A549 (cell line): ENCODE data around the gene NDUFA11. TPM values are rescaled to one million over a fixed set of nuclear protein-coding genes. Genes with fewer than 3 reads are reported as not detected.

ENCODE experiments used
- ATAC-seq, 2 experiments: fragments of 200-7000 bp in 1 of 2; fragments of >200 bp in 1 of 2; cut with Nextera tagmentation in 1 of 2; cut with Tn5 transposase in 1 of 2; 3 replicates each; pipeline versions ENCODE4 v1.8.0 to v1.9.1; 2018 to 2020; ENCODE audit warnings: mild to moderate bottlenecking in 1 of 2, moderate library complexity in 1 of 2
- CTCF ChIA-PET: fragments of 300-600 bp; sonication (Branson Sonifier 250); formaldehyde crosslinking; extraction: SDS; loops from one replicate; lab custom pipeline; 2021; ENCODE audit warnings: antibody characterized with exemption, inconsistent platforms; lab: Yijun Ruan, JAX
- POLR2A ChIA-PET: fragments of 350-600 bp; formaldehyde crosslinking; extraction: SDS; loops from one replicate; lab custom pipeline; 2021; ENCODE audit warnings: antibody characterized with exemption, inconsistent platforms; lab: Yijun Ruan, JAX
- DNase-seq, 2 experiments: peaks; one replicate each; pipeline versions ENCODE4 v3.0.0 to v3.0.0-alpha.2; 2011 to 2016; ENCODE audit warnings: low read depth in 1 of 2, low spot score in 1 of 2
- FAIRE-seq: peaks from 2 replicates; lab custom pipeline; 2011; peaks lifted over from hg19 to GRCh38; lab: Jason Lieb, UNC
- H3K27ac ChIP-seq, 2 experiments: fragments of >200 bp; sonication (Bioruptor Twin); formaldehyde crosslinking; 3 replicates each; pipeline ENCODE4 v1.5.1; 2016 to 2017
- H3K4me1 ChIP-seq: fragments of >200 bp; sonication (Bioruptor Twin); formaldehyde crosslinking; 3 replicates; pipeline ENCODE4 v1.6.1; 2016
- H3K4me2 ChIP-seq: fragments of >200 bp; sonication (Bioruptor Twin); formaldehyde crosslinking; 3 replicates; pipeline ENCODE4 v1.6.1; 2016
- H3K4me3 ChIP-seq: fragments of >200 bp; sonication (Bioruptor Twin); formaldehyde crosslinking; 3 replicates; pipeline ENCODE4 v1.5.1; 2016
- H3K9me3 ChIP-seq: fragments of >200 bp; sonication (Bioruptor Twin); formaldehyde crosslinking; 3 replicates; pipeline ENCODE4 v1.6.1; 2016
- ATOH8 ChIP-seq: fragments of 250-450 bp; sonication (Bioruptor Pico); IDR thresholded peaks from 2 replicates; pipeline ENCODE4 v1.5.0; 2020; ENCODE audit warnings: low read depth, mild to moderate bottlenecking, moderate library complexity
- CBX2 ChIP-seq: fragments of 200-600 bp; sonication (generic); IDR thresholded peaks from 2 replicates; pipeline ENCODE4 v1.6.1; 2016; ENCODE audit warnings: low read depth, mild to moderate bottlenecking, borderline replicate concordance
- CBX8 ChIP-seq: fragments of 200-600 bp; sonication (generic); IDR thresholded peaks from 2 replicates; pipeline ENCODE4 v1.6.1; 2016
- CTCF ChIP-seq: fragments of >200 bp; sonication (Bioruptor Twin); formaldehyde crosslinking; IDR thresholded peaks from 3 replicates; pipeline ENCODE4 v1.5.1; 2016
- E2F6 ChIP-seq: IDR thresholded peaks from 2 replicates; pipeline ENCODE4 v1.6.1; 2012; ENCODE audit warnings: low read depth, borderline replicate concordance
- EHMT2 ChIP-seq: fragments of 200-600 bp; sonication (generic); IDR thresholded peaks from 2 replicates; pipeline ENCODE4 v1.6.1; 2016; ENCODE audit warnings: antibody characterized with exemption, low read depth, mild to moderate bottlenecking, moderate library complexity
- FOSL2 ChIP-seq, 2 experiments: fragments of 450-650 bp in 1 of 2; fragments of >200 bp in 1 of 2; sonication (Bioruptor Twin) in 1 of 2; formaldehyde crosslinking; IDR thresholded peaks; 2 replicates each; pipeline versions ENCODE4 v1.5.0 to v1.6.1; 2016 to 2020; ENCODE audit warnings: mild to moderate bottlenecking in 1 of 2, moderate library complexity in 1 of 2
- FOXS1 ChIP-seq: fragments of 250-450 bp; sonication (Bioruptor Pico); IDR thresholded peaks from 2 replicates; pipeline ENCODE4 v1.5.0; 2020; ENCODE audit warnings: mild to moderate bottlenecking, moderate library complexity
- HDAC2 ChIP-seq: fragments of 200-600 bp; sonication (generic); IDR thresholded peaks from 2 replicates; pipeline ENCODE4 v1.6.1; 2016
- HEYL ChIP-seq: fragments of 250-450 bp; sonication (Bioruptor Pico); IDR thresholded peaks from 2 replicates; pipeline ENCODE4 v1.8.0; 2021; ENCODE audit warnings: mild to moderate bottlenecking, moderate library complexity
- HOXB13 ChIP-seq: fragments of 250-450 bp; sonication (Bioruptor Pico); IDR thresholded peaks from 2 replicates; pipeline ENCODE4 v1.5.0; 2020; ENCODE audit warnings: low read depth, mild to moderate bottlenecking, moderate library complexity
- JUNB ChIP-seq: fragments of >200 bp; sonication (Bioruptor Twin); formaldehyde crosslinking; IDR thresholded peaks from 2 replicates; pipeline ENCODE4 v1.6.1; 2016
- KDM1A ChIP-seq: fragments of 200-600 bp; sonication (generic); IDR thresholded peaks from 2 replicates; pipeline ENCODE4 v1.6.1; 2016; ENCODE audit warnings: low read depth, mild to moderate bottlenecking
- MAX ChIP-seq: IDR thresholded peaks from 2 replicates; pipeline ENCODE4 v1.6.1; 2012
- PBX3 ChIP-seq: IDR thresholded peaks from 2 replicates; pipeline ENCODE4 v1.6.1; 2012
- RAD21 ChIP-seq, 2 experiments: fragments of >200 bp in 1 of 2; sonication (Bioruptor Twin) in 1 of 2; formaldehyde crosslinking in 1 of 2; IDR thresholded peaks in 1 of 2; conservative IDR thresholded peaks in 1 of 2; 2 replicates in 1 of 2; 3 replicates in 1 of 2; pipeline ENCODE4 v1.6.1; 2012 to 2018; ENCODE audit warnings: inconsistent platforms in 1 of 2
- RARB ChIP-seq: fragments of 250-450 bp; sonication (Bioruptor Pico); IDR thresholded peaks from 2 replicates; pipeline ENCODE4 v1.8.0; 2021; ENCODE audit warnings: mild to moderate bottlenecking, moderate library complexity
- RCOR1 ChIP-seq: fragments of 150-350 bp; IDR thresholded peaks from 2 replicates; pipeline ENCODE4 v1.6.1; 2014; ENCODE audit warnings: antibody characterized with exemption, low read length, low read depth
- SMC3 ChIP-seq: fragments of >200 bp; sonication (Bioruptor Twin); formaldehyde crosslinking; IDR thresholded peaks from 3 replicates; pipeline ENCODE4 v1.6.1; 2018; ENCODE audit warnings: inconsistent platforms
- USF2 ChIP-seq: fragments of 450-650 bp; IDR thresholded peaks from 2 replicates; pipeline ENCODE4 v1.6.1; 2014; ENCODE audit warnings: antibody characterized with exemption
- ZFP36 ChIP-seq: fragments of 450-650 bp; IDR thresholded peaks from 2 replicates; pipeline ENCODE4 v1.6.1; 2014; ENCODE audit warnings: borderline replicate concordance; ENCODE audit not compliant: partially characterized antibody
- ZNF302 ChIP-seq: fragments of 250-450 bp; sonication (Bioruptor Pico); IDR thresholded peaks from 2 replicates; pipeline ENCODE4 v1.9.0; 2021; ENCODE audit warnings: inconsistent platforms, mild to moderate bottlenecking, moderate library complexity
- WGBS: methylation state at CpG from one replicate; pipeline ENCODE4 v1.1.6; 2017; ENCODE audit errors: missing lambda C conversion rate; 5-methylcytosine and 5-hydroxymethylcytosine counted together
- polyA plus RNA-seq, 4 experiments: library from polyadenylated mRNA; depleted of rRNA in 3 of 4; stranded (reverse); fragments of >200 nt; fragmentation: RNase III in 1 of 4; extraction: RNeasy Plus Mini Kit Qiagen cat#74134 plus additional on column Dnase treatment in 1 of 4; gene quantifications; 2 replicates in 3 of 4; 3 replicates in 1 of 4; pipeline ENCODE4 v1.2.3, GENCODE V29; 2011 to 2017

Gene NDUFA11
- polyA plus RNA-seq, 2 of the 4 experiments (the other 2 are of a cell fraction), result 75.0 to 173 TPM

- Histone ChIP-seq H3K4me3 (no peak overlapping the region), H3K9me3 (no peaks in the 10 kb centered on the region), H3K4me2 (no peak overlapping the region), H3K27ac (no peak overlapping the region), H3K4me1 (no peaks in the 10 kb centered on the region)
- FAIRE-seq (no peak), DNase-seq (no peak), ATAC-seq (no peak)
- TF ChIP-seq RCOR1 (no peak), HOXB13 (CRISPR knock-in tag) (no peak), FOSL2 (IDR thresholded peaks at IDR 0.05) (no peak), FOSL2 (CRISPR knock-in tag; IDR thresholded peaks at IDR 0.05) (no peak), ZNF302 (no peak), FOXS1 (CRISPR knock-in tag) (no peak), HEYL (no peak)
- ChIA-PET CTCF (no interaction called here), POLR2A (no interaction called here)
- WGBS, result 98% methylated on average over 18 of the region's 21 CpGs
These were observed 29.1 kb upstream of the NDUFA11 start for GRCh38 chr19:5932609-5933262.

GRCh38 chr19:5932146-5932545 is 28.6 kb upstream of the NDUFA11 start:
- H3K4me3 ChIP-seq, result no peak overlapping the region
- no peak overlapping the region for H3K27ac ChIP-seq
- DNase-seq, result no peak
- ChIA-PET POLR2A (no interaction called here), CTCF (no interaction called here)
- WGBS, result 98% methylated on average over 15 of the region's 18 CpGs
- no peak for FAIRE-seq
- no peaks in the 10 kb centered on the region for H3K4me1 ChIP-seq
- no peaks in the 10 kb centered on the region for H3K9me3 ChIP-seq
- TF ChIP-seq SMC3, result no peak
- no peak for TF ChIP-seq KDM1A
- no peak for TF ChIP-seq EHMT2
- TF ChIP-seq USF2, result no peak
- no peak for TF ChIP-seq MAX
- no peak for TF ChIP-seq CBX8
- TF ChIP-seq E2F6, result no peak
- TF ChIP-seq CTCF, result no peak
- no peak for TF ChIP-seq RARB
- TF ChIP-seq FOXS1 (CRISPR knock-in tag), result no peak
- no peak for TF ChIP-seq CBX2
- TF ChIP-seq ATOH8 (CRISPR knock-in tag), result no peak
- no peak for TF ChIP-seq RAD21 (conservative IDR thresholded peaks at IDR 0.05 in 1 of 2, IDR thresholded peaks at IDR 0.05 in 1 of 2)
- no peak for TF ChIP-seq PBX3
- no peak for TF ChIP-seq JUNB
- no peak for TF ChIP-seq ZFP36
- TF ChIP-seq HDAC2, result no peak
- no peak for ATAC-seq
- no peak overlapping the region for H3K4me2 ChIP-seq
